Mesothelial cell of epicardium (in vitro differentiated cells): ENCODE data around the gene DAPK1. TPM values are rescaled to one million over a fixed set of nuclear protein-coding genes. Genes with fewer than 3 reads are reported as not detected.

Experiments used
- DNase-seq, 2 experiments: peaks; one replicate each; pipeline ENCODE4 v3.0.0; 2021; ENCODE audit warnings: low spot score in 2 of 2; ENCODE audit not compliant: unreplicated experiment in 2 of 2
- H3K27ac Mint-ChIP-seq: 2 replicates; pipeline ENCODE4 v1.8.0; 2021; ENCODE audit warnings: mixed read lengths
- H3K27me3 Mint-ChIP-seq: 2 replicates; pipeline ENCODE4 v1.8.0; 2021; ENCODE audit warnings: low read depth, mixed read lengths
- H3K36me3 Mint-ChIP-seq: 2 replicates; pipeline ENCODE4 v1.8.0; 2021; ENCODE audit warnings: mixed read lengths
- H3K4me1 Mint-ChIP-seq: 2 replicates; pipeline ENCODE4 v1.8.0; 2021; ENCODE audit warnings: mixed read lengths
- H3K4me3 Mint-ChIP-seq: 2 replicates; pipeline ENCODE4 v1.8.0; 2021; ENCODE audit warnings: mild to moderate bottlenecking, moderate library complexity, mixed read lengths
- H3K9me3 Mint-ChIP-seq: 2 replicates; pipeline ENCODE4 v1.8.0; 2021; ENCODE audit warnings: mixed read lengths
- CTCF ChIP-seq: fragments of 200-600 bp; sonication (generic); IDR thresholded peaks from one replicate; pipeline ENCODE4 v1.5.0; 2021; ENCODE audit warnings: antibody characterized with exemption; ENCODE audit not compliant: unreplicated experiment
- total RNA-seq: library from RNA; stranded (reverse); gene quantifications from 3 replicates; pipeline ENCODE4 v1.2.1, GENCODE V29; 2021

The DAPK1 gene
- total RNA-seq, 1 donor from 2014 or later: 239 TPM

DNA sequence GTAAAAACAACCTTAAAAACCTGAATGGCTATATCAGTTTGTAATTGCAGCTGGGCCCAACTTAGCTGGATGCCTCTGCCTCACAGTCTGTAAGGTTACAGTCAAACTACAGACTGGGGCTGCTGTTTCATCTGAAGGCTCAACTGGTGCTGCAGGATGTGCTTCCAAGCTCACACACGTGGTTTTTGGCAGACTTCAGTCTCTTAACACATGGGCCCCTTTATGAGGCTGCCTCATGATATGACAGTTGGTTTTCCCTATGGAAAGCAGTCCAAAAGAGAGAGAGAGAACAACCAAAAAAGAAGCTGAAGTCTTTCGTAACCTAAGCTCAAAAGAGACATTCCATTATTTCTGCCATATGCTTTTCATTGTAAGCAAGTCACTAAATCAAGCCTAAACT lies 255.6 kb downstream of the DAPK1 start:
- no peaks in the 10 kb centered on the region for H3K27me3 Mint-ChIP-seq
- no peak for DNase-seq
- H3K36me3 Mint-ChIP-seq: no peaks in the 10 kb centered on the region
- TF ChIP-seq CTCF: no peak
- no peaks in the 10 kb centered on the region for H3K4me1 Mint-ChIP-seq
- H3K4me3 Mint-ChIP-seq: no peak overlapping the region
- no peak overlapping the region for H3K27ac Mint-ChIP-seq
- peaks cover 18% of the 10 kb centered on the region for H3K9me3 Mint-ChIP-seq

Other genes starting within 250 kb of the DAPK1 start
- gene CTSL, start 228.3 kb downstream of the DAPK1 start, total RNA-seq: 85.9 to 90.5 TPM (median 86.2 TPM) in 3 replicates